ENCODE data around the gene SH3TC2.

SH3TC2 gene

GRCh38 chr5:148967783-148968182 lies 95.1 kb downstream of the SH3TC2 start:
- no peak for FAIRE-seq

GRCh38 chr5:148966938-148967337 lies 95.9 kb downstream of the SH3TC2 start:
- no peak for FAIRE-seq

- no peak for FAIRE-seq
Observed at GRCh38 chr5:148966348-148966747, 96.5 kb downstream of the SH3TC2 start.

DNA sequence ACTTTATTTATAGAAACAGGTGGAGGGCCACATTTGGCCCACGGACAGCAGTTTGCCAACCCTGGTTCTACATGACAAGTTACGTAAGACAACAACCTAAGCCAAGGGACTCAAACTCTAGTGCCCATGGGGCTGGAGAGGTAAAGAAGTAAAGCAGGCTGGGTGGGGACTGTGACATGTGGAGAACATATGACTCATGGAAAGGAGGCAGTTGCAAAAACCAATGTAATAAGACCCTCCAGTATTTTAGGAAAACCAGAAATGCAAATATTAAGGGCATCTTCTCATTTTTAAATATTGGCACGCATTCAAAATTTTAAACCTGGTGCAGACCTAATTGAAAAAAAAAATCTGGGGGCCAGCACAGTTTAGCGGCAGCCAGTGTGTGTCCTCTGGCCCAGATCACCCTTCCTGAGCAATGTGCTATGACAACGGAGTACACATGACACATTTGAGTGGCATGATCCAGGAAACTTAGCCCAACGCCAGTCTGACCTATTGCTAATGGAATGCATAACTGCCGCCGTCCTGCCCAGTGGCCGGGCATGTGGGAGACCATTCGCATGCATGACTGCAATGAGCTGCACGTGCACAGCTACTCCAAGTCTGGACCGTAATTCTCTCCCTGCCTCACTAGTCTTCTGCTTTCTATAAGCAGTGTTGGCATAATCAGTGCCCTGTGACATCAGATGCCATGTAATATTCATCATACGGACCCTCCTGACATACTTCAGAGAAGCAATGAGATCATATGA lies 97.2 kb downstream of the SH3TC2 start:
- no peak for FAIRE-seq

GRCh38 chr5:148963664-148964063 lies 99.2 kb downstream of the SH3TC2 start:
- FAIRE-seq: no peak

DNA sequence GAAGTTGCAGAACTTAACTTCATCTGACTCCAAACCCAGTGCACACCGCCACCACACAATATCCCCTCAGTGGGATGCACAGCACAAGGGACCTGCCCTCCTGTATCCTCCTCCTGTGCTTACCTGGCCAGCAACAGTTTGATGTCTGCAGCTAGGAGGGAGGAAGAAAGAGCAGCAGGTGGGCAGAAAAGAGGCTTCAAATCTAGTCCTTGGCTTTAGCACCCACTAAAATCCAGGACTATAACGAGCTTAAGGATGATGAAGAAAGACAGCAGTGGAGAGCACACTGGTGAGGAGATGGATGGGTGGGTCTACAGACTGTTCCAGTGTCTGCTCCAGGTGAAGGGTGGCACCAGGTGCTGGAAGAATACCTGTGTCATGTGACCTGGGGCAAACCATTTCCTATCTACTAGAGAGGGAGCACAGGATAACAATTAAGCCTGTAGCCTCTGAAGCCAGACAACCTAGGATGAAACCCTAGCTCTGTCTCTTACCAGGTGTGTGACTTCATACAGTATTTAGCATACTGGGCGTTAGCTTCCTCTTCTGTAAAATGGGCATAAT lies 100.0 kb downstream of the SH3TC2 start:
- no peak for FAIRE-seq

- no peak for FAIRE-seq
Observed at GRCh38 chr5:148962200-148962550, 100.7 kb downstream of the SH3TC2 start.

DNA sequence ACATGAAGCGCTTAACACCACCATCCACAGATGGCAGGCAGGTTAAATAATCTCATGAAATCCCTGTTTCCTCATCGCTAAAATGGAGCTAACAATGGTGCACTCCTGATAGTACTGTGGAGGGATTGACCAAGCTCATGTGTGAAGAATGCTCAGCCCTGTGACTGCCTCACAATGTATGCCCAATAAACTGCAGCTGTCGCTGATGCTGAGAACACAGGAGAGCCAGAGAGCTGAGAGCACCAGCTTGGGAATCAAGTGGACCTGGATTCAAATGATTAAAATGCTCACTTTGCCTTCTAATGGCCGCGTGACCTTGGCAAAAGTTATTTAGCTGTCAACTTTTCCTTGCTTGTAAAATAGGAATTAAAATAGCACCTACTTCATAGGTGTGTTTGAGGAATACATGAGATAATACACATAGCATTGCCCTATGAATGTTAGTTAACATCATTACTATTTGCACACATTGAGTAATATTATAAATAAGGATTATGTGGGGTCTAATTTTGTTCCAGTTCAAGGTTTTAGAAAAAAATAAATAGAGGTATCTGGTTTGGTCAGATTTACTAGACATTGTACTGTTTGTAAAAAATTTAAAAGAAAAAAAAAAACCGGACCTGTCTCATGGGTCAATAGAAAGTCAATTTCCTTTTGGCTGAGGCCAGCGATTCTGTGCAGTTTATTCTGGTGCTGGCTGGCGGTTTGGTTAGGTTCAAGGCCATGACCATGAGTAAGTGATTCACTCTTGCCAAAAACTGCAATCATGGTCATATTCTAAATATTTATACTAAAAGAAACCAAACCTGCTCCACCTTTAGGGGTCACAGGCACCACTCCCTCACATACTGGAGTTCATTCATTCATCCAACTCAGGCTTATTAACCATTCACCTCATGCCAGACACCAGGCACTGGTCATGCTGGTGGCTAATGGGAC lies 101.3 kb downstream of the SH3TC2 start:
- FAIRE-seq: no peak

DNA sequence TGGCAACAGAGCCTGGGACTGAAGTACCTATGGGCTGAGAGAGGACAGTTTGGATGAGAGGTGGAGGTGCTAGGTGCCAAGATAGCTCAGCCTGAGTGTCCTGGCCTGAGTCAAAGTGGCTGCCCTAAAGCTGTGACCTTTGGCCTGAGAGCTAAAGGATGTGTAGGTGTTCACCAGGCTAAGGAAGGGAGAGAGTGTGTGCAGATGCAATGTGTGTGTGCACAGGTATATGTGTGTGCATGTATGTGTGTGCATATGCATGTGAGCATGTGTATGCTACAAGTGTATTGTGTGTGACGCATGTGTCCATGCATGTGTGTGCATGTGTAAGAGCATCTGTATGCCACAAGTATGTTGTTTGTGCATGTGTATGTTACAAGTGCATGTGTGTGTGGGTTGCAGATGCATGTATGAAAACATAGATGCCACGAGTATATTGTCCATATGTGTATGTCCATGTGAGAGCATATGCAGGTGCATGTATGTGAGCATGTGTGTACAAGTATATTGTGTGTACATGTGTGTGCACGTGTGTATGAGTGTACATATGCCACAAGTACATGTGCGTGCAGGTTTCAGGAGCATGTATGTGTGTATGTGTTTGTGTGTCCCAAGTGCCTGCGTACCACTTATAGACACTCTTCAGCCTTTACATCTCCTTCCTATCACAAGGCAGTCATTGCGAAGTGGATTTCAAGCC lies 102.6 kb downstream of the SH3TC2 start:
- FAIRE-seq: no peak

- FAIRE-seq: no peak
Observed at GRCh38 chr5:148957591-148958202, 105.2 kb downstream of the SH3TC2 start.

- FAIRE-seq: no peak
Observed at GRCh38 chr5:148956477-148957385, 106.1 kb downstream of the SH3TC2 start.
